Measurements from ENCODE around the gene PLEKHH3.

DNA sequence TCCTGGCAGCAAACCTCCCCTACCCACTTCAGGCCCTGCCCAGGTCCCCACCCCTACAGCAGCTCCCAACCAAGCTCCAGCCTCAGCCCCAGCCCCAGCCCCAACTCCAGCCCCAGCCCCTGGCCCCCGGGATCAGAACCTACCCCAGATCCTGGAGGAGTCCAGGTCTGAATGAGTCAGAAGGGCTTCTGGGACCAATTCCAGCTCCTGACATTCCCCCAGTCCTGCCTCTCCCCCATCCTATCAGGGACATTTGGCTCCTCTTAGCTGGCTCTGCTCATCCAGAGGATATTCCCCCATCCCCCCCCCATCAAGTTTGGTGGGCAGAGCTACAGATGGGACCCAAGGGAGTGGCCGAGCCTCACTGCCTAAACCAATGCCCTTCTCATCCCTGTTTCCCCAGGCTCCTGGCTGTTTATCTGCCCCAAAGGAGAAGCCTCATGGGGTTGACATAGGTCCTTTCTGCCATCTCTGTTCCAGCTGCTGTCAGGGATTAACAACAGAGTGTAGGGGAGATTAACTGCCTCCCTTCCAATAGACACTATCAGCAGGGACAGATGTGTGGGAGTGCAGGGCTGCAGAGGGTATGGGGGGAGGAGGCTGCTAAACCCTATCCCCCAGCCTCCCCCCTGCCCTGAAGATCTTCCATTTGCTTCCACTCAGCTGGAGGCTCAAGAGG, 22.1 kb upstream of the PLEKHH3 start:
- TF ChIP-seq CTCF (IDR thresholded peaks at IDR 0.05) = no peak
- TF ChIP-seq ZFX (IDR thresholded peaks at IDR 0.05; ENCODE audit: borderline replicate concordance) = no peak

Measured in 22Rv1 (cell line).